ES-I3 (cell line): Measurements from ENCODE around the gene HDAC1.
A peak's percentile ranks its signal among the peaks of the same experiment; 100 is the strongest.
"Not testable (repeated sequence)": the region's sequence is repeated elsewhere in the genome, so short reads cannot be mapped to it uniquely, and the experiment has no call there.

ENCODE experiments used
- H3K36me3 ChIP-seq: 2 replicates; pipeline ENCODE4 v1.6.1; 2013; ENCODE audit warnings: mild to moderate bottlenecking, low read length, control low read depth, moderate library complexity; ENCODE audit not compliant: insufficient read depth
- H3K4me1 ChIP-seq: 2 replicates; pipeline ENCODE4 v1.6.1; 2013; ENCODE audit warnings: mild to moderate bottlenecking, control low read depth, low read length; ENCODE audit not compliant: insufficient read depth
- H3K9ac ChIP-seq: 2 replicates; pipeline ENCODE4 v1.6.1; 2013; ENCODE audit warnings: low read depth, mild to moderate bottlenecking, low read length, moderate library complexity
- H3K9me3 ChIP-seq: 2 replicates; pipeline ENCODE4 v1.6.1; 2013; ENCODE audit warnings: mild to moderate bottlenecking, low read length, moderate library complexity; ENCODE audit not compliant: control insufficient read depth, insufficient read depth

HDAC1 gene

GRCh38 chr1:32291708-32292538 lies at the start of gene HDAC1:
TSS of gene HDAC1 (plus strand) at chr1:32292083. CDS start at chr1:32292170, 87 bp downstream.
- Histone ChIP-seq H3K9ac (peak within 1 kb of the TSS; percentile 85), H3K4me1 (peaks cover 7% of the 10 kb centered on the region; the same call in 1 of the 2 replicates), H3K36me3 (no peaks in the 10 kb centered on the region; the same call in 1 of the 2 replicates), H3K9me3 (no peaks in the 10 kb centered on the region)

- Histone ChIP-seq H3K9me3 (no peaks in the 10 kb centered on the region), H3K4me1 (no peaks in the 10 kb centered on the region), H3K36me3 (no peaks in the 10 kb centered on the region), H3K9ac (no peak overlapping the region)
Measured at GRCh38 chr1:32242341-32242851, 49.5 kb upstream of the HDAC1 start.

GRCh38 chr1:32246888-32247273 lies 45.0 kb upstream of the HDAC1 start, which contains the start of gene FAM167B:
TSS of gene FAM167B (plus strand) at chr1:32247222. CDS start at chr1:32247422, 200 bp downstream.
- H3K9ac ChIP-seq = no peak within 1 kb of the TSS
- H3K36me3 ChIP-seq = no peaks in the 10 kb centered on the region
- H3K9me3 ChIP-seq = no peaks in the 10 kb centered on the region
- peaks cover 24% of the 10 kb centered on the region for H3K4me1 ChIP-seq

GRCh38 chr1:32247452-32247851 lies 44.4 kb upstream of the HDAC1 start:
- Histone ChIP-seq H3K36me3 (no peaks in the 10 kb centered on the region), H3K9me3 (no peaks in the 10 kb centered on the region), H3K9ac (no peak overlapping the region), H3K4me1 (peaks cover 24% of the 10 kb centered on the region)

- no peaks in the 10 kb centered on the region for H3K36me3 ChIP-seq
- H3K9ac ChIP-seq = peak overlapping the region; percentile 33; the same call in 1 of the 2 replicates
- H3K4me1 ChIP-seq = peaks cover 24% of the 10 kb centered on the region
- H3K9me3 ChIP-seq = no peaks in the 10 kb centered on the region
Measured at GRCh38 chr1:32247983-32248889, 43.6 kb upstream of the HDAC1 start.

- Histone ChIP-seq H3K9me3 (no peaks in the 10 kb centered on the region), H3K9ac (no peak overlapping the region), H3K4me1 (peaks cover 24% of the 10 kb centered on the region), H3K36me3 (no peaks in the 10 kb centered on the region)
Measured at GRCh38 chr1:32249831-32250525, 41.9 kb upstream of the HDAC1 start.

- Histone ChIP-seq H3K9me3 (no peaks in the 10 kb centered on the region), H3K9ac (no peak within 1 kb of the TSS), H3K36me3 (no peaks in the 10 kb centered on the region), H3K4me1 (peaks cover 24% of the 10 kb centered on the region)
Measured at GRCh38 chr1:32250893-32251716, 40.8 kb upstream of the HDAC1 start, which contains the start of gene LCK. TSS of gene LCK (plus strand) at chr1:32251265. CDS start at chr1:32274330, 23,065 bp downstream.

- H3K4me1 ChIP-seq = peaks cover 11% of the 10 kb centered on the region
- no peaks in the 10 kb centered on the region for H3K36me3 ChIP-seq
- H3K9me3 ChIP-seq = no peaks in the 10 kb centered on the region
- no peak overlapping the region for H3K9ac ChIP-seq
Measured at GRCh38 chr1:32255072-32256071, 36.5 kb upstream of the HDAC1 start.

GRCh38 chr1:32256473-32257226 lies 35.2 kb upstream of the HDAC1 start:
- no peaks in the 10 kb centered on the region for H3K4me1 ChIP-seq
- no peaks in the 10 kb centered on the region for H3K9me3 ChIP-seq
- H3K36me3 ChIP-seq = no peaks in the 10 kb centered on the region
- no peak overlapping the region for H3K9ac ChIP-seq

GRCh38 chr1:32257227-32257508 lies 34.7 kb upstream of the HDAC1 start:
- no peaks in the 10 kb centered on the region for H3K36me3 ChIP-seq
- H3K9ac ChIP-seq = no peak overlapping the region
- no peaks in the 10 kb centered on the region for H3K4me1 ChIP-seq
- no peaks in the 10 kb centered on the region for H3K9me3 ChIP-seq

GRCh38 chr1:32263236-32263593 lies 28.7 kb upstream of the HDAC1 start:
- not testable (repeated sequence) for H3K9me3 ChIP-seq, H3K9ac ChIP-seq, H3K36me3 ChIP-seq, H3K4me1 ChIP-seq

- H3K9ac ChIP-seq = no peak overlapping the region
- peaks cover 8% of the 10 kb centered on the region; the same call in 1 of the 2 replicates for H3K4me1 ChIP-seq
- no peaks in the 10 kb centered on the region for H3K36me3 ChIP-seq
- no peaks in the 10 kb centered on the region for H3K9me3 ChIP-seq
Measured at GRCh38 chr1:32263744-32264143, 28.1 kb upstream of the HDAC1 start.
